PC-3 (cell line): ENCODE data around the gene DDI2. TPM values are rescaled to one million over a fixed set of nuclear protein-coding genes. Genes with fewer than 3 reads are reported as not detected.

Experiments
- ATAC-seq: fragments of 200-7000 bp; cut with Tn5 transposase; 2 replicates; pipeline ENCODE4 v1.9.1; 2020; ENCODE audit warnings: mild to moderate bottlenecking, moderate library complexity
- BruUV-seq: library from RNA; stranded (reverse); fragments of 400-500 nt; replicated peaks from 2 replicates; lab custom pipeline; 2021; lab: Mats Ljungman, UMichigan
- CTCF ChIA-PET: fragments of 300-600 bp; sonication (Branson Sonifier 250); formaldehyde crosslinking; loops from one replicate; lab custom pipeline; 2022; ENCODE audit warnings: antibody characterized with exemption; lab: Charles Lee
- POLR2A ChIA-PET: fragments of 300-600 bp; sonication (Branson Sonifier 250); formaldehyde crosslinking; loops from one replicate; lab custom pipeline; 2022; ENCODE audit warnings: antibody characterized with exemption; ENCODE audit not compliant: unreplicated experiment; lab: Charles Lee
- DNase-seq: peaks from one replicate; pipeline ENCODE4 v3.0.0-alpha.2; 2015
- H2AFZ ChIP-seq: fragments of 300-600 bp; sonication (generic); 2 replicates; pipeline ENCODE4 v1.6.0; 2016; ENCODE audit warnings: antibody characterized with exemption, low read length
- H3F3A ChIP-seq: fragments of 300-600 bp; sonication (generic); one replicate; pipeline ENCODE4 v1.6.0; 2017; ENCODE audit warnings: antibody characterized with exemption, low read length, control low read depth, mild to moderate bottlenecking; ENCODE audit not compliant: unreplicated experiment
- H3K27ac ChIP-seq: fragments of 300-600 bp; sonication (generic); 2 replicates; pipeline ENCODE4 v1.5.1; 2016; ENCODE audit warnings: mild to moderate bottlenecking, low read length
- H3K27me3 ChIP-seq: fragments of 300-600 bp; sonication (generic); 2 replicates; pipeline ENCODE4 v1.6.1; 2016; ENCODE audit warnings: low read length, mixed read lengths
- H3K36me3 ChIP-seq: fragments of 300-600 bp; sonication (generic); 2 replicates; pipeline ENCODE4 v1.6.1; 2016; ENCODE audit warnings: low read depth, mixed run types, low read length, mixed read lengths
- H3K4me1 ChIP-seq: fragments of 300-600 bp; sonication (generic); 2 replicates; pipeline ENCODE4 v1.5.1; 2016; ENCODE audit warnings: low read length; ENCODE audit not compliant: insufficient read depth
- H3K4me2 ChIP-seq: fragments of 300-600 bp; sonication (generic); 2 replicates; pipeline ENCODE4 v1.6.0; 2016; ENCODE audit warnings: low read length
- H3K4me3 ChIP-seq: fragments of 300-600 bp; sonication (generic); 2 replicates; pipeline ENCODE4 v1.5.1; 2016; ENCODE audit warnings: mild to moderate bottlenecking, low read length, mixed read lengths
- H3K79me2 ChIP-seq: fragments of 300-600 bp; sonication (generic); 2 replicates; pipeline ENCODE4 v1.6.1; 2017; ENCODE audit warnings: low read length, mixed read lengths
- H3K9ac ChIP-seq: fragments of 300-600 bp; sonication (generic); 2 replicates; pipeline ENCODE4 v1.6.0; 2016; ENCODE audit warnings: mild to moderate bottlenecking, low read length
- H3K9me2 ChIP-seq: fragments of 300-600 bp; sonication (generic); replicated peaks from 2 replicates; pipeline ENCODE4 v1.6.1; 2016; ENCODE audit warnings: mixed run types, low read length, mixed read lengths
- H3K9me3 ChIP-seq: fragments of 300-600 bp; sonication (generic); 2 replicates; pipeline ENCODE4 v1.6.1; 2016; ENCODE audit warnings: low read length, mixed read lengths
- H4K20me1 ChIP-seq: fragments of 300-600 bp; sonication (generic); 2 replicates; pipeline ENCODE4 v1.6.1; 2016; ENCODE audit warnings: low read length, mixed read lengths
- CTCF ChIP-seq: fragments of 300-600 bp; sonication (generic); conservative IDR thresholded peaks from 2 replicates; pipeline ENCODE4 v1.5.1; 2017; ENCODE audit warnings: antibody characterized with exemption, low read depth, mild to moderate bottlenecking, low read length
- EZH2 ChIP-seq: fragments of 300-600 bp; sonication (generic); IDR thresholded peaks from one replicate; pipeline ENCODE4 v1.6.1; 2017; ENCODE audit warnings: antibody characterized with exemption, mild to moderate bottlenecking, low read length; ENCODE audit not compliant: unreplicated experiment
- EZH2phosphoT487 ChIP-seq: fragments of 300-600 bp; sonication (generic); IDR thresholded peaks from 2 replicates; pipeline ENCODE4 v1.6.1; 2018; ENCODE audit warnings: mild to moderate bottlenecking, antibody characterized with exemption, low read length, borderline replicate concordance
- intact Hi-C: fragments of 100-400 bp; cut with micrococcal nuclease; formaldehyde crosslinking; loops from 2 replicates; pipeline ENCODE4 v1.9.0; 2023
- total RNA-seq: library from RNA; depleted of rRNA; stranded (reverse); fragments of >200 nt; gene quantifications from 2 replicates; pipeline ENCODE4 v1.2.3, GENCODE V29; 2014

DDI2 gene
- total RNA-seq, 1 experiment from 2014 or later: 15.0 TPM

GRCh38 chr1:15656464-15656863 is 39.2 kb downstream of the DDI2 start:
- Histone ChIP-seq H3F3A (no peaks in the 10 kb centered on the region), H3K27me3 (no peaks in the 10 kb centered on the region), H3K9ac (no peak overlapping the region), H3K27ac (no peak overlapping the region), H2AFZ (no peak overlapping the region), H3K79me2 (no peaks in the 10 kb centered on the region), H3K4me3 (no peak overlapping the region), H3K36me3 (peaks cover 44% of the 10 kb centered on the region), H3K4me2 (no peak overlapping the region), H3K9me2 (no peaks in the 10 kb centered on the region), H3K9me3 (no peaks in the 10 kb centered on the region), H3K4me1 (no peaks in the 10 kb centered on the region), H4K20me1 (no peaks in the 10 kb centered on the region)
- DNase-seq (no peak), ATAC-seq (no peak)
- TF ChIP-seq EZH2phosphoT487 (no peak), EZH2 (no peak), CTCF (no peak)
- BruUV-seq: no TSS peak
- intact Hi-C loops: no loop called here
- ChIA-PET CTCF (no interaction called here), POLR2A (no interaction called here)

GRCh38 chr1:15657021-15657420 is 39.8 kb downstream of the DDI2 start:
- BruUV-seq: no TSS peak
- no peaks in the 10 kb centered on the region for H3K9me3 ChIP-seq
- no peak for TF ChIP-seq EZH2phosphoT487
- no peak for TF ChIP-seq CTCF
- intact Hi-C loops: no loop called here
- no peaks in the 10 kb centered on the region for H3K27me3 ChIP-seq
- ChIA-PET POLR2A (no interaction called here), CTCF (no interaction called here)
- no peak overlapping the region for H3K9ac ChIP-seq
- peaks cover 42% of the 10 kb centered on the region for H3K36me3 ChIP-seq
- H3K79me2 ChIP-seq: no peaks in the 10 kb centered on the region
- H3K9me2 ChIP-seq: no peaks in the 10 kb centered on the region
- no peak overlapping the region for H3K4me3 ChIP-seq
- H3K27ac ChIP-seq: no peak overlapping the region
- H3K4me1 ChIP-seq: no peaks in the 10 kb centered on the region
- no peaks in the 10 kb centered on the region for H3F3A ChIP-seq
- DNase-seq (no peak), ATAC-seq (no peak)
- H2AFZ ChIP-seq: no peak overlapping the region
- H3K4me2 ChIP-seq: no peak overlapping the region
- no peaks in the 10 kb centered on the region for H4K20me1 ChIP-seq

- H3K4me2 ChIP-seq: no peak overlapping the region
- peaks cover 37% of the 10 kb centered on the region for H3K36me3 ChIP-seq
- H3K79me2 ChIP-seq: no peaks in the 10 kb centered on the region
- BruUV-seq: no TSS peak
- no peaks in the 10 kb centered on the region for H3K9me3 ChIP-seq
- TF ChIP-seq CTCF (no peak), EZH2 (no peak), EZH2phosphoT487 (no peak)
- intact Hi-C loops: no loop called here
- H3K4me3 ChIP-seq: no peak overlapping the region
- DNase-seq (no peak), ATAC-seq (no peak)
- no peak overlapping the region for H3K27ac ChIP-seq
- H3F3A ChIP-seq: no peaks in the 10 kb centered on the region
- no peak overlapping the region for H2AFZ ChIP-seq
- POLR2A ChIA-PET: no interaction called here
- H3K9ac ChIP-seq: no peak overlapping the region
- no peaks in the 10 kb centered on the region for H3K4me1 ChIP-seq
- CTCF ChIA-PET: no interaction called here
- no peaks in the 10 kb centered on the region for H4K20me1 ChIP-seq
- H3K27me3 ChIP-seq: no peaks in the 10 kb centered on the region
- H3K9me2 ChIP-seq: no peaks in the 10 kb centered on the region
Measured at GRCh38 chr1:15660151-15660550, 42.9 kb downstream of the DDI2 start.
